Panc1 (cell line): ENCODE data around the gene GRM7.

Source experiments
- CTCF ChIP-seq: fragments of 450-650 bp; IDR thresholded peaks from 2 replicates; pipeline ENCODE4 v1.5.1; 2017; ENCODE audit warnings: mild to moderate bottlenecking
- POLR2AphosphoS5 ChIP-seq: IDR thresholded peaks from 2 replicates; pipeline ENCODE4 v1.6.1; 2012; ENCODE audit warnings: mild to moderate bottlenecking, low read depth, low read length, moderate library complexity
- REST ChIP-seq, 2 experiments: IDR thresholded peaks; 2 replicates each; pipeline ENCODE4 v1.6.1; 2011 to 2012; ENCODE audit warnings: low read depth in 2 of 2, control low read depth in 1 of 2, low read length in 1 of 2, mild to moderate bottlenecking in 1 of 2, moderate library complexity in 1 of 2; ENCODE audit not compliant: insufficient read depth in 1 of 2

GRCh38 chr3:7428206-7428718 is 567.3 kb downstream of the GRM7 start:
- TF ChIP-seq CTCF: no peak
- TF ChIP-seq REST (IDR thresholded peaks at IDR 0.05; ENCODE audit: insufficient read depth in 1 of 2, low read depth in 2 of 2, low read length in 1 of 2): no peak
- no peak for TF ChIP-seq POLR2AphosphoS5
